Endodermal cell (in vitro differentiated cells): ENCODE results near the gene RFC1. TPM values are rescaled to one million over a fixed set of nuclear protein-coding genes. Genes with fewer than 3 reads are reported as not detected.

Source experiments
- DNase-seq: peaks from one replicate; pipeline ENCODE4 v3.0.0-alpha.2; 2017
- H3K27ac ChIP-seq: 2 replicates; pipeline ENCODE4 v1.5.1; 2013; ENCODE audit warnings: mild to moderate bottlenecking, low read depth, low read length, moderate library complexity
- H3K27me3 ChIP-seq: 2 replicates; pipeline ENCODE4 v1.6.1; 2013; ENCODE audit warnings: mild to moderate bottlenecking, low read length, moderate library complexity; ENCODE audit not compliant: insufficient read depth, control insufficient read depth, poor library complexity, severe bottlenecking
- H3K36me3 ChIP-seq: 2 replicates; pipeline ENCODE4 v1.7.0; 2013; ENCODE audit warnings: mild to moderate bottlenecking, low read length, moderate library complexity; ENCODE audit not compliant: control insufficient read depth, insufficient read depth
- H3K4me1 ChIP-seq: one replicate; pipeline ENCODE4 v1.7.0; 2013; ENCODE audit warnings: low read length; ENCODE audit not compliant: control insufficient read depth, insufficient read depth
- H3K4me3 ChIP-seq: 2 replicates; pipeline ENCODE4 v1.5.1; 2013; ENCODE audit warnings: mild to moderate bottlenecking, low read length, moderate library complexity
- H3K9ac ChIP-seq: 2 replicates; pipeline ENCODE4 v1.6.1; 2013; ENCODE audit warnings: mild to moderate bottlenecking, low read length, moderate library complexity; ENCODE audit not compliant: poor library complexity, severe bottlenecking; ENCODE audit errors: extremely low read depth
- H3K9me3 ChIP-seq: 2 replicates; pipeline ENCODE4 v1.6.1; 2013; ENCODE audit warnings: mild to moderate bottlenecking, low read length, moderate library complexity; ENCODE audit not compliant: control insufficient read depth
- H3K27ac Mint-ChIP-seq: 2 replicates; pipeline ENCODE4 v1.8.0; 2020; ENCODE audit warnings: mixed read lengths
- H3K27me3 Mint-ChIP-seq: 2 replicates; pipeline ENCODE4 v1.8.0; 2021; ENCODE audit warnings: mild to moderate bottlenecking, mixed read lengths; ENCODE audit not compliant: insufficient read depth
- H3K36me3 Mint-ChIP-seq: 2 replicates; pipeline ENCODE4 v1.8.0; 2020; ENCODE audit warnings: low read depth, mixed read lengths
- H3K4me1 Mint-ChIP-seq: 2 replicates; pipeline ENCODE4 v1.8.0; 2020; ENCODE audit warnings: mixed read lengths
- H3K4me3 Mint-ChIP-seq: 2 replicates; pipeline ENCODE4 v1.8.0; 2020; ENCODE audit warnings: mild to moderate bottlenecking, moderate library complexity, mixed read lengths
- H3K9me3 Mint-ChIP-seq: 2 replicates; pipeline ENCODE4 v1.8.0; 2020; ENCODE audit warnings: mild to moderate bottlenecking, mixed read lengths
- CTCF ChIP-seq: fragments of 200-600 bp; sonication (generic); conservative IDR thresholded peaks from 2 replicates; pipeline ENCODE4 v1.5.0; 2021; ENCODE audit warnings: antibody characterized with exemption, mild to moderate bottlenecking
- WGBS, 2 experiments: methylation state at CpG; one replicate each; pipeline versions ENCODE4 v1.1.5 to v1.1.7; 2013; ENCODE audit warnings: missing lambda C conversion rate in 2 of 2, mixed read lengths in 1 of 2; ENCODE audit not compliant: insufficient coverage in 1 of 2, insufficient read length in 1 of 2; 5-methylcytosine and 5-hydroxymethylcytosine counted together
- total RNA-seq, 2 donors: library from RNA; stranded (reverse); fragmentation: NEBNext Ultra II Directional in 1 of 2; extraction: Animal tissue kit (Norgen Biotek cat#: 25700) in 1 of 2; gene quantifications; 2 replicates in 1 of 2; 3 replicates in 1 of 2; pipeline ENCODE4 v1.2.1, GENCODE V29; 2021

Gene RFC1
- total RNA-seq, 2 donors from 2014 or later = 56.4 to 57.0 TPM

GRCh38 chr4:39335566-39335965, 30.6 kb downstream of the RFC1 start:
- TF ChIP-seq CTCF = no peak
- Mint-ChIP-seq H3K27me3 (no peaks in the 10 kb centered on the region), H3K4me3 (no peak overlapping the region), H3K4me1 (no peaks in the 10 kb centered on the region), H3K36me3 (peaks cover 6% of the 10 kb centered on the region), H3K9me3 (no peaks in the 10 kb centered on the region), H3K27ac (no peak overlapping the region)
- no peak for DNase-seq
- Histone ChIP-seq H3K9ac (no peak overlapping the region), H3K4me3 (no peak overlapping the region), H3K27me3 (no peaks in the 10 kb centered on the region), H3K4me1 (no peaks in the 10 kb centered on the region), H3K9me3 (no peaks in the 10 kb centered on the region), H3K27ac (no peak overlapping the region), H3K36me3 (peaks cover 13% of the 10 kb centered on the region)
- WGBS, 2 experiments = 98 to 100% methylated on average over 1 to 3 of the region's 4 CpGs

- no peak overlapping the region for H3K27ac Mint-ChIP-seq
- Histone ChIP-seq H3K9ac (no peak overlapping the region), H3K4me1 (peaks cover 3% of the 10 kb centered on the region), H3K36me3 (peaks cover 8% of the 10 kb centered on the region), H3K9me3 (no peaks in the 10 kb centered on the region), H3K27ac (no peak overlapping the region), H3K27me3 (no peaks in the 10 kb centered on the region), H3K4me3 (no peak overlapping the region)
- TF ChIP-seq CTCF = no peak
- WGBS, 2 experiments = 92% methylated on average over 2 of the region's 2 CpGs; no CpG with 5 or more reads in 1 of the 2 experiments
- H3K4me1 Mint-ChIP-seq = peaks cover 8% of the 10 kb centered on the region
- no peaks in the 10 kb centered on the region for H3K9me3 Mint-ChIP-seq
- DNase-seq = no peak
- no peaks in the 10 kb centered on the region for H3K27me3 Mint-ChIP-seq
- no peak overlapping the region for H3K4me3 Mint-ChIP-seq
- H3K36me3 Mint-ChIP-seq = peaks cover 14% of the 10 kb centered on the region
Observed at GRCh38 chr4:39331191-39331590, 35.0 kb downstream of the RFC1 start.

- no peak overlapping the region for H3K4me3 ChIP-seq
- H3K9ac ChIP-seq = no peak overlapping the region
- H3K4me1 ChIP-seq = peaks cover 3% of the 10 kb centered on the region
- DNase-seq = no peak
- TF ChIP-seq CTCF = no peak
- H3K27me3 ChIP-seq = no peaks in the 10 kb centered on the region
- Mint-ChIP-seq H3K9me3 (no peaks in the 10 kb centered on the region), H3K27me3 (no peaks in the 10 kb centered on the region), H3K4me3 (no peak overlapping the region), H3K27ac (no peak overlapping the region), H3K4me1 (peaks cover 8% of the 10 kb centered on the region), H3K36me3 (peaks cover 20% of the 10 kb centered on the region)
- no peaks in the 10 kb centered on the region for H3K9me3 ChIP-seq
- peaks cover 15% of the 10 kb centered on the region for H3K36me3 ChIP-seq
- WGBS, 2 experiments = 94% methylated on average over 1 of the region's 1 CpG; no CpG with 5 or more reads in 1 of the 2 experiments
- H3K27ac ChIP-seq = no peak overlapping the region
Observed at GRCh38 chr4:39330353-39330752, 35.8 kb downstream of the RFC1 start.
